Measurements from ENCODE around the gene PTTG1. TPM values are rescaled to one million over a fixed set of nuclear protein-coding genes. Genes with fewer than 3 reads are reported as not detected.

Gene PTTG1
- total and polyA plus RNA-seq, 9 of the 15 experiments (the other 6 are each of a cell fraction or from before 2014, with no cell fraction given): 193 to 1,088 (median 349) TPM

- POLR2A ChIA-PET: interaction anchor here (0.7 to 2.9 kb wide), 4 partner anchors 10 to 16 kb away, joined by 3 to 12 read pairs (median 8); partner anchors contain the start of gene PTTG1
- Histone ChIP-seq H3K4me2 (ENCODE audit: insufficient read depth, low read length) (peak overlapping the region; percentile 88), H4K20me1 (replicated peaks; ENCODE audit: control insufficient read depth, insufficient read depth, low read length) (no peaks in the 10 kb centered on the region), H3K9me1 (ENCODE audit: control insufficient read depth, insufficient read depth, low read length) (no peaks in the 10 kb centered on the region), H3K27me3 (ENCODE audit: control insufficient read depth in 2 of 2, insufficient read depth in 2 of 2, low read length in 2 of 2) (no peaks in the 10 kb centered on the region; a peak in 1 of 5 replicates), H3K79me2 (ENCODE audit: control insufficient read depth, insufficient read depth, low read length) (no peaks in the 10 kb centered on the region), H2AFZ (ENCODE audit: low read depth, low read length) (peak overlapping the region; percentile 98), H3K4me3 (peak overlapping the region; percentile 33), H3K4me1 (replicated peaks in 1 of 2; ENCODE audit: control insufficient read depth in 2 of 2, insufficient read depth in 2 of 2, low read length in 2 of 2) (peaks cover 12 to 14% of the 10 kb centered on the region in 2 experiments; a peak in 4 of 5 replicates), H3K36me3 (ENCODE audit: control insufficient read depth, insufficient read depth, low read length) (no peaks in the 10 kb centered on the region), H3K9ac (ENCODE audit: insufficient read depth in 1 of 2, low read depth in 2 of 2, low read length in 2 of 2) (peak overlapping the region in 1 of 2 experiments; percentile 50; a peak in 1 of 4 replicates), H3K9me3 (replicated peaks; ENCODE audit: control insufficient read depth, insufficient read depth, low read depth, low read length) (no peaks in the 10 kb centered on the region), H3K27ac (ENCODE audit: extremely low read depth, low read depth, low read length) (no peak overlapping the region)
- FAIRE-seq: peak; percentile 90
- WGBS (ENCODE audit: insufficient coverage, low coverage, missing lambda C conversion rate): 3% methylated on average over 18 of the region's 18 CpGs
- no TSS peak for BruUV-seq (replicated peaks)
- intact Hi-C loops (cut with micrococcal nuclease): no loop called here
- peak; percentile 19 to 62 (median 42) for DNase-seq (ENCODE audit: extremely low read depth in 1 of 4, low spot score in 3 of 4)
- in situ Hi-C loops (cut with MboI): no loop called here
- CTCF ChIA-PET (ENCODE audit: low intra/inter-chr PET ratio): interaction anchor here (0.6 kb wide), 1 partner anchor 214 kb away, joined by 3 read pairs; no protein-coding TSS in a partner anchor
- peak; percentile 79 for ATAC-seq
- TF ChIP-seq NUFIP1 (IDR thresholded peaks at IDR 0.05; ENCODE audit: partially characterized antibody) (no peak), ZNF318 (IDR thresholded peaks at IDR 0.05; ENCODE audit: borderline replicate concordance in 1 of 2, low read depth in 1 of 2) (no peak), SPI1 (IDR thresholded peaks at IDR 0.05; ENCODE audit: borderline replicate concordance, low read depth, low read length) (peak; percentile 29; the same call in 1 of the 2 replicates), CTBP1 (IDR thresholded peaks at IDR 0.05; ENCODE audit: borderline replicate concordance) (0 out of 2 replicates have a peak, but pooled peaks have one; percentile 15), CTCF (IDR thresholded peaks at IDR 0.05 in 2 of 3, conservative IDR thresholded peaks at IDR 0.05 in 1 of 3; ENCODE audit: insufficient read depth in 2 of 3, low read depth in 1 of 3, low read length in 3 of 3) (peak; percentile 68 to 81 (median 73)), SMC3 (conservative IDR thresholded peaks at IDR 0.05; ENCODE audit: insufficient read depth, low read depth, low read length) (0 out of 2 replicates have a peak, but pooled peaks have one; percentile 33), DEAF1 (CRISPR knock-in tag; IDR thresholded peaks at IDR 0.05) (peak; percentile 54)
Observed at GRCh38 chr5:160438316-160439204, 16.9 kb downstream of the PTTG1 start.

Measured in K562 (cell line).